IMR-90 (cell line): ENCODE results near the gene GNAO1. TPM values are rescaled to one million over a fixed set of nuclear protein-coding genes. Genes with fewer than 3 reads are reported as not detected.
A peak's percentile ranks its signal among the peaks of the same experiment; 100 is the strongest.

Experiments used
- ATAC-seq: fragments of 200-7000 bp; cut with Tn5 transposase; 2 replicates; pipeline ENCODE4 v1.9.1; 2020; ENCODE audit warnings: low read depth, mild to moderate bottlenecking, moderate library complexity
- BruUV-seq: library from RNA; stranded (reverse); fragments of 400-500 nt; replicated peaks from 2 replicates; lab custom pipeline; 2021; lab: Mats Ljungman, UMichigan
- CTCF ChIA-PET: fragments of 300-600 bp; formaldehyde crosslinking; extraction: SDS; loops from one replicate; lab custom pipeline; 2021; ENCODE audit warnings: antibody characterized with exemption; lab: Yijun Ruan, JAX
- POLR2A ChIA-PET: fragments of 300-600 bp; sonication (Branson Sonifier 250); formaldehyde crosslinking; loops from one replicate; lab custom pipeline; 2022; ENCODE audit warnings: antibody characterized with exemption; ENCODE audit not compliant: unreplicated experiment; lab: Charles Lee
- DNase-seq: peaks from one replicate; pipeline ENCODE4 v3.0.0; 2013
- H2AFZ ChIP-seq: replicated peaks from 2 replicates; pipeline ENCODE3; 2013; ENCODE audit warnings: low read length, mild to moderate bottlenecking; ENCODE audit not compliant: poor library complexity
- H2AK5ac ChIP-seq: 2 replicates; pipeline ENCODE4 v1.6.1; 2013; ENCODE audit warnings: low read depth, low read length, inconsistent platforms
- H2AK9ac ChIP-seq: replicated peaks from 2 replicates; pipeline ENCODE3; 2013; ENCODE audit warnings: mild to moderate bottlenecking, low read depth, low read length, moderate library complexity; ENCODE audit not compliant: poor library complexity
- H2BK120ac ChIP-seq: 2 replicates; pipeline ENCODE4 v1.6.1; 2013; ENCODE audit warnings: low read depth, low read length, inconsistent platforms
- H2BK15ac ChIP-seq: 3 replicates; pipeline ENCODE4 v1.6.1; 2013; ENCODE audit warnings: low read depth, low read length, inconsistent platforms
- H2BK20ac ChIP-seq: 2 replicates; pipeline ENCODE4 v1.6.1; 2013; ENCODE audit warnings: low read depth, mild to moderate bottlenecking, inconsistent platforms, low read length, moderate library complexity
- H2BK5ac ChIP-seq: 2 replicates; pipeline ENCODE4 v1.6.1; 2013; ENCODE audit warnings: mild to moderate bottlenecking, low read depth, low read length, inconsistent platforms; ENCODE audit not compliant: poor library complexity, severe bottlenecking
- H3K14ac ChIP-seq: replicated peaks from 2 replicates; pipeline ENCODE4 v1.6.1; 2013; ENCODE audit warnings: low read depth, low read length, inconsistent platforms
- H3K18ac ChIP-seq: 2 replicates; pipeline ENCODE4 v1.6.1; 2013; ENCODE audit warnings: low read depth, low read length, control low read depth
- H3K23ac ChIP-seq: 2 replicates; pipeline ENCODE4 v1.6.1; 2013; ENCODE audit warnings: low read depth, low read length, inconsistent platforms
- H3K27ac ChIP-seq: 2 replicates; pipeline ENCODE4 v1.5.1; 2013; ENCODE audit warnings: mild to moderate bottlenecking, control low read depth, low read length; ENCODE audit not compliant: insufficient read depth
- H3K27me3 ChIP-seq: 2 replicates; pipeline ENCODE4 v1.6.1; 2013; ENCODE audit warnings: low read length; ENCODE audit not compliant: control insufficient read depth, insufficient read depth
- H3K36me3 ChIP-seq: 2 replicates; pipeline ENCODE4 v1.6.1; 2013; ENCODE audit warnings: low read length, mixed read lengths; ENCODE audit not compliant: control insufficient read depth, insufficient read depth
- H3K4ac ChIP-seq: 2 replicates; pipeline ENCODE4 v1.6.1; 2013; ENCODE audit warnings: low read depth, low read length, inconsistent platforms
- H3K4me1 ChIP-seq: 2 replicates; pipeline ENCODE4 v1.6.1; 2013; ENCODE audit warnings: low read length, mixed read lengths; ENCODE audit not compliant: control insufficient read depth, insufficient read depth
- H3K4me2 ChIP-seq: 2 replicates; pipeline ENCODE4 v1.6.1; 2013; ENCODE audit warnings: low read depth, mild to moderate bottlenecking, control low read depth, low read length, moderate library complexity
- H3K4me3 ChIP-seq: 2 replicates; pipeline ENCODE4 v1.5.1; 2013; ENCODE audit warnings: low read depth, mild to moderate bottlenecking, control low read depth, low read length, moderate library complexity; ENCODE audit not compliant: insufficient read depth
- H3K56ac ChIP-seq: 2 replicates; pipeline ENCODE4 v1.6.1; 2013; ENCODE audit warnings: low read length, inconsistent platforms; ENCODE audit not compliant: insufficient read depth; ENCODE audit errors: extremely low read depth
- H3K79me1 ChIP-seq, 2 experiments: 2 replicates each; pipeline ENCODE4 v1.6.1; 2013; ENCODE audit warnings: low read length in 2 of 2, inconsistent platforms in 1 of 2, low read depth in 1 of 2
- H3K9ac ChIP-seq: 2 replicates; pipeline ENCODE4 v1.6.1; 2013; ENCODE audit warnings: low read depth, low read length, control low read depth
- H3K9me1 ChIP-seq: 2 replicates; pipeline ENCODE4 v1.6.1; 2013; ENCODE audit warnings: low read length, inconsistent platforms; ENCODE audit not compliant: insufficient read depth
- H3K9me3 ChIP-seq: 2 replicates; pipeline ENCODE4 v1.6.1; 2013; ENCODE audit warnings: low read length; ENCODE audit not compliant: control insufficient read depth, insufficient read depth
- H4K20me1 ChIP-seq: 2 replicates; pipeline ENCODE4 v1.6.1; 2013; ENCODE audit warnings: low read length, inconsistent platforms; ENCODE audit not compliant: insufficient read depth
- H4K5ac ChIP-seq: 2 replicates; pipeline ENCODE4 v1.6.1; 2013; ENCODE audit warnings: mild to moderate bottlenecking, low read depth, low read length, control low read depth
- H4K8ac ChIP-seq, 2 experiments: 2 replicates each; pipeline ENCODE4 v1.6.1; 2013; ENCODE audit warnings: low read depth in 2 of 2, low read length in 2 of 2, control low read depth in 1 of 2, inconsistent platforms in 1 of 2
- H4K91ac ChIP-seq: 2 replicates; pipeline ENCODE4 v1.6.1; 2013; ENCODE audit warnings: low read depth, low read length, inconsistent platforms; ENCODE audit not compliant: insufficient read depth
- BHLHE40 ChIP-seq: fragments of 150-350 bp; IDR thresholded peaks from 2 replicates; pipeline ENCODE4 v1.6.1; 2016; ENCODE audit warnings: mild to moderate bottlenecking, low read depth, low read length
- CEBPB ChIP-seq: IDR thresholded peaks from 2 replicates; pipeline ENCODE4 v1.6.1; 2012; ENCODE audit warnings: low read depth, low read length, improper control_type of control experiment
- CHD1 ChIP-seq: IDR thresholded peaks from 2 replicates; pipeline ENCODE4 v1.6.1; 2012; ENCODE audit warnings: low read depth, low read length, improper control_type of control experiment
- CTCF ChIP-seq: conservative IDR thresholded peaks from 2 replicates; pipeline ENCODE4 v1.5.1; 2012; ENCODE audit warnings: mild to moderate bottlenecking, low read depth, low read length, improper control_type of control experiment
- ELK1 ChIP-seq: fragments of 150-350 bp; IDR thresholded peaks from 2 replicates; pipeline ENCODE4 v1.6.1; 2016; ENCODE audit warnings: low read depth, mild to moderate bottlenecking, low read length, moderate library complexity, borderline replicate concordance
- FOS ChIP-seq: fragments of 150-350 bp; IDR thresholded peaks from 2 replicates; pipeline ENCODE4 v1.6.1; 2016; ENCODE audit warnings: low read depth, low read length
- MAFK ChIP-seq: IDR thresholded peaks from 2 replicates; pipeline ENCODE4 v1.6.1; 2012; ENCODE audit warnings: low read depth, low read length, improper control_type of control experiment
- MAZ ChIP-seq: IDR thresholded peaks from 2 replicates; pipeline ENCODE4 v1.6.1; 2012; ENCODE audit warnings: low read depth, mild to moderate bottlenecking, low read length, improper control_type of control experiment, moderate library complexity, borderline replicate concordance
- MXI1 ChIP-seq: IDR thresholded peaks from 2 replicates; pipeline ENCODE4 v1.6.1; 2012; ENCODE audit warnings: low read depth, mild to moderate bottlenecking, low read length, moderate library complexity, borderline replicate concordance
- NFE2L2 ChIP-seq: fragments of 150-350 bp; IDR thresholded peaks from 2 replicates; pipeline ENCODE4 v1.6.1; 2016; ENCODE audit warnings: low read depth, mild to moderate bottlenecking, low read length
- POLR2A ChIP-seq: IDR thresholded peaks from 2 replicates; pipeline ENCODE4 v1.6.1; 2012; ENCODE audit warnings: mild to moderate bottlenecking, low read depth, low read length
- RAD21 ChIP-seq: IDR thresholded peaks from 2 replicates; pipeline ENCODE4 v1.6.1; 2012; ENCODE audit warnings: low read length, improper control_type of control experiment
- RCOR1 ChIP-seq: IDR thresholded peaks from 2 replicates; pipeline ENCODE4 v1.6.1; 2012; ENCODE audit warnings: mild to moderate bottlenecking, low read length, improper control_type of control experiment; ENCODE audit not compliant: insufficient replicate concordance
- RFX5 ChIP-seq: IDR thresholded peaks from 2 replicates; pipeline ENCODE4 v1.8.0; 2012; ENCODE audit warnings: low read depth, mild to moderate bottlenecking, low read length, moderate library complexity
- SMC3 ChIP-seq: fragments of 150-350 bp; IDR thresholded peaks from 2 replicates; pipeline ENCODE4 v1.6.1; 2016; ENCODE audit warnings: low read depth, mild to moderate bottlenecking, antibody characterized with exemption, low read length, moderate library complexity
- USF2 ChIP-seq: fragments of 150-350 bp; IDR thresholded peaks from 2 replicates; pipeline ENCODE4 v1.6.1; 2017; ENCODE audit warnings: mild to moderate bottlenecking, antibody characterized with exemption, low read length, low read depth
- WGBS, 2 experiments: methylation state at CpG; one replicate each; pipeline versions ENCODE4 v1.1.5 to v1.1.7; 2013; ENCODE audit warnings: missing lambda C conversion rate in 2 of 2; ENCODE audit not compliant: insufficient read length in 1 of 2; ENCODE audit errors: extremely low coverage in 2 of 2; 5-methylcytosine and 5-hydroxymethylcytosine counted together
- dilution Hi-C: fragments of 300-500 bp; cut with HindIII; formaldehyde crosslinking; loops from one replicate; pipeline ENCODE4 v1.14.3; 2018; ENCODE audit warnings: low sequenced_read_pairs; ENCODE audit not compliant: unreplicated experiment
- in situ Hi-C: fragments of 300-500 bp; cut with MboI; formaldehyde crosslinking; loops from 3 replicates; pipeline ENCODE4 v1.14.3; 2019; ENCODE audit warnings: low sequenced_read_pairs, inconsistent platforms, mixed read lengths
- intact Hi-C: fragments of 100-400 bp; cut with micrococcal nuclease; formaldehyde crosslinking; loops from 2 replicates; pipeline ENCODE4 v1.10.0; 2022
- polyA plus RNA-seq, 3 experiments: library from polyadenylated mRNA; depleted of rRNA; stranded (reverse); fragments of >200 nt; gene quantifications; 2 replicates each; pipeline ENCODE4 v1.2.3, GENCODE V29; 2012; ENCODE audit warnings: low replicate concordance in 1 of 3
- total RNA-seq: library from RNA; depleted of rRNA; stranded (reverse); fragments of >200 nt; gene quantifications from 2 replicates; pipeline ENCODE4 v1.2.3, GENCODE V29; 2012

The GNAO1 gene
- total and polyA plus RNA-seq, 2 of the 4 experiments (the other 2 are of a cell fraction): under 0.01 to 0.07 TPM

GRCh38 chr16:56286809-56287208 is 95.5 kb downstream of the GNAO1 start:
- dilution Hi-C loops: no loop called here
- Histone ChIP-seq H3K36me3 (no peaks in the 10 kb centered on the region), H3K4ac (no peak overlapping the region; the same call in 1 of the 2 replicates), H2AK5ac (no peak overlapping the region), H2BK5ac (no peak overlapping the region), H3K79me1 (no peaks in the 10 kb centered on the region), H4K5ac (no peak overlapping the region), H2BK120ac (no peak overlapping the region), H3K4me1 (no peaks in the 10 kb centered on the region), H3K4me2 (no peak overlapping the region), H3K14ac (no peak overlapping the region), H3K9me3 (no peaks in the 10 kb centered on the region), H3K23ac (no peak overlapping the region), H2BK15ac (no peak overlapping the region), H2AK9ac (no peak overlapping the region), H3K27ac (no peak overlapping the region), H4K20me1 (no peaks in the 10 kb centered on the region), H3K9me1 (no peaks in the 10 kb centered on the region; the same call in 1 of the 2 replicates), H2BK20ac (no peak overlapping the region), H3K9ac (no peak overlapping the region), H4K8ac (no peak overlapping the region), H3K56ac (no peak overlapping the region), H3K18ac (no peak overlapping the region), H3K27me3 (peaks cover 15% of the 10 kb centered on the region; the same call in 1 of the 2 replicates), H2AFZ (peak overlapping the region; percentile 21), H3K4me3 (no peak overlapping the region), H4K91ac (no peak overlapping the region)
- ATAC-seq (no peak; the same call in 1 of the 2 replicates), DNase-seq (peak; percentile 16)
- ChIA-PET POLR2A (no interaction called here), CTCF (no interaction called here)
- intact Hi-C loops: no loop called here
- BruUV-seq: no TSS peak
- in situ Hi-C loops: no loop called here
- no peak for TF ChIP-seq MXI1
- no peak for TF ChIP-seq RAD21
- no peak for TF ChIP-seq CHD1
- no peak for TF ChIP-seq NFE2L2
- TF ChIP-seq USF2: no peak
- TF ChIP-seq RCOR1: no peak
- TF ChIP-seq MAFK: no peak
- no peak for TF ChIP-seq FOS
- TF ChIP-seq RFX5: no peak
- no peak for TF ChIP-seq SMC3
- TF ChIP-seq CEBPB: no peak
- no peak for TF ChIP-seq CTCF
- no peak for TF ChIP-seq MAZ
- no peak for TF ChIP-seq POLR2A
- no peak for TF ChIP-seq BHLHE40
- no peak for TF ChIP-seq ELK1
- 81% methylated on average over 3 of the region's 7 CpGs; no CpG with 5 or more reads in 1 of the 2 experiments for WGBS, 2 experiments
